Aorta (tissue), 5 donors: ENCODE measurements around the gene ERGIC2. TPM values are rescaled to one million over a fixed set of nuclear protein-coding genes. Genes with fewer than 3 reads are reported as not detected.
"Not testable (repeated sequence)": the region's sequence is repeated elsewhere in the genome, so short reads cannot be mapped to it uniquely, and the experiment has no call there.

Experiments used
- ATAC-seq: fragments of 200-7000 bp; cut with Tn5 transposase; one replicate; pipeline ENCODE4 v1.9.1; 2022; ENCODE audit warnings: moderate library complexity; ENCODE audit not compliant: low FRiP score
- DNase-seq, 2 donors: peaks; one replicate each; pipeline ENCODE4 v3.0.0-alpha.2; 2020
- H3K27ac ChIP-seq, 2 donors: one replicate each; pipeline ENCODE4 v1.5.1; 2013; ENCODE audit warnings: low read length in 2 of 2, mild to moderate bottlenecking in 2 of 2, moderate library complexity in 2 of 2, control low read depth in 1 of 2, inconsistent platforms in 1 of 2, low read depth in 1 of 2
- H3K27me3 ChIP-seq, 2 donors: one replicate each; pipeline ENCODE4 v1.6.1; 2013; ENCODE audit warnings: control low read depth in 1 of 2, low read length in 1 of 2, mild to moderate bottlenecking in 1 of 2, moderate library complexity in 1 of 2; ENCODE audit not compliant: insufficient read depth in 2 of 2, control insufficient read depth in 1 of 2
- H3K36me3 ChIP-seq, 2 donors: one replicate each; pipeline ENCODE4 v1.6.1; 2013; ENCODE audit warnings: control low read depth in 1 of 2, low read length in 1 of 2, mild to moderate bottlenecking in 1 of 2; ENCODE audit not compliant: insufficient read depth in 2 of 2, control insufficient read depth in 1 of 2
- H3K4me1 ChIP-seq, 2 donors: one replicate each; pipeline ENCODE4 v1.6.1; 2013; ENCODE audit warnings: low read length in 2 of 2, control low read depth in 1 of 2, mild to moderate bottlenecking in 1 of 2, moderate library complexity in 1 of 2; ENCODE audit not compliant: insufficient read depth in 2 of 2, control insufficient read depth in 1 of 2
- H3K4me3 ChIP-seq, 2 donors: one replicate each; pipeline ENCODE4 v1.5.1; 2013; ENCODE audit warnings: low read length in 2 of 2, control low read depth in 1 of 2, mild to moderate bottlenecking in 1 of 2
- H3K9me3 ChIP-seq: one replicate; pipeline ENCODE4 v1.6.1; 2013; ENCODE audit warnings: mild to moderate bottlenecking, low read length; ENCODE audit not compliant: control insufficient read depth
- WGBS, 2 donors: extraction: QIAGEN DNeasy Blood & Tissue Kit; methylation state at CpG; one replicate each; pipeline ENCODE4 v1.1.7; 2013; 5-methylcytosine and 5-hydroxymethylcytosine counted together
- intact Hi-C, 2 donors: fragments of 100-400 bp; cut with DNase I; formaldehyde crosslinking; loops; one replicate each; pipeline versions ENCODE4 v1.14.2 to v1.15.0; 2022
- polyA plus RNA-seq, 2 donors: library from polyadenylated mRNA; stranded (reverse); fragments of 200-250 nt; gene quantifications; one replicate each; pipeline ENCODE4 v1.2.3, GENCODE V29; 2013
- total RNA-seq, 2 donors: library from RNA; stranded (reverse); fragmentation: NEBNext Ultra II Directional; extraction: Animal tissue kit (Norgen Biotek cat#: 25700); gene quantifications; one replicate each; pipeline ENCODE4 v1.2.1, GENCODE V29; 2021
- donor health status: healthy with polysubstance abuse.
- donor health status: Bipolar disorder and iron deficiency.
- donor health status: DM: no; HTN: no; CAD: no.
- donor health status: DM: no; HTN: no; CAD: no.
- donor health status: DM: yes; HTN: yes; CAD: no.

The ERGIC2 gene
- total and polyA plus RNA-seq, 4 donors = 63.9 to 118 (median 65.0) TPM

- Histone ChIP-seq H3K27ac (no peak overlapping the region), H3K9me3 (no peaks in the 10 kb centered on the region), H3K27me3 (no peaks in the 10 kb centered on the region), H3K4me1 (no peaks in the 10 kb centered on the region), H3K36me3 (no peaks in the 10 kb centered on the region), H3K4me3 (no peak overlapping the region)
- no peak for ATAC-seq
- 93% methylated on average over 61 to 65 of the region's 65 CpGs for WGBS, 2 donors
- DNase-seq = no peak
- intact Hi-C loops = no loop called here
Observed at GRCh38 chr12:29389295-29389919, 8.4 kb upstream of the ERGIC2 start.

DNA sequence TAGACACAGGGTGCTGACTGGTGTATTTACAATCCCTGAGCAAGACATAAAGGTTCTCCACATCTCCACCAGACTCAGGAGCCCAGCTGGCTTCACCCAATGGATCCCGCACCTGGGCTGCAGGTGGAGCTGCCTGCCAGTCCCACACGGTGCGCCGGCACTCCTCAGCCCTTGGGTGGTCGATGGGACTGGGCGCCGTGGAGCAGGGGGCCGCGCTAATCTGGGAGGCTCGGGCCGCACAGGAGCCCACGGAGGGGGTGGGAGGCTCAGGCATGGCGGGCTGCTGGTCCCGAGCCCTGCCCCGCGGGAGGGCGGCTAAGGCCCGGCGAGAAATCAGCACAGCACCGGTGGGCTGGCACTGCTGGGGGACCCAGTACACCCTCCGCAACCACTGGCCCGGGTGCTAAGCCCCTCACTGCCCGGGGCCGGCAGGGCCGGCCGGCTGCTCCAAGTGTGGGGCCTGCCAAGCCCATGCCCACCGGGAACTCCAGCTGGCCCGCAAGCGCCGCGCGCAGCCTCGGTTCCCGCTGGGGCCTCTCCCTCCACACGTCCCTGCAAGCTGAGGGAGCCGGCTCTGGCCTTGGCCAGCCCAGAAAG is 5.2 kb upstream of the ERGIC2 start:
- DNase-seq, H3K4me1 ChIP-seq, H3K9me3 ChIP-seq, H3K27me3 ChIP-seq, ATAC-seq, intact Hi-C loops, H3K27ac ChIP-seq, H3K4me3 ChIP-seq, H3K36me3 ChIP-seq: not testable (repeated sequence)
- WGBS, 2 donors = 95 to 96% methylated on average over 31 to 36 of the region's 36 CpGs

GRCh38 chr12:29385194-29385593 is 4.2 kb upstream of the ERGIC2 start:
- H3K27ac ChIP-seq, intact Hi-C loops, H3K4me1 ChIP-seq, DNase-seq, H3K36me3 ChIP-seq, H3K9me3 ChIP-seq, ATAC-seq, H3K4me3 ChIP-seq, H3K27me3 ChIP-seq: not testable (repeated sequence)
- WGBS, 2 donors = 93 to 96% methylated on average over 14 to 17 of the region's 17 CpGs

DNA sequence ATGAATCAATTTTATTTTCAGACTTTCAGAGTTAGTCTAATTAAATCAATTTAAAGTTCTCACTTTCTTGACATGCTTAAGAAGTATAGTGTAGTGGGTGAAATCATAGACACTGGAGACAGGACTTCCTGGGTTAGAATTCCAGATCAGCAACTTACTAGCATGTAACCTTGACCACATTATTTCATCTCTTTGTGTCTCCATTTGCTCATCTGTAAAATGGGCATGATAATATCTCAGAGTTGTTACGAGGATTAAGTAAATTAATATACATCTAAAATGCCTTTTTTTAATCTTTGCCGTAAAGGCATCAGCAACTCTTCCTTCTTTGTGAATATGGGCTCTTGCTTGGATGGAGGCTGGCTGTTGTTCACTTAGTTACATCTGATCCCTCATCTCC is 1.3 kb upstream of the ERGIC2 start:
- Histone ChIP-seq H3K9me3 (no peaks in the 10 kb centered on the region), H3K27ac (no peak overlapping the region), H3K4me1 (no peaks in the 10 kb centered on the region), H3K27me3 (no peaks in the 10 kb centered on the region), H3K4me3 (no peak overlapping the region), H3K36me3 (no peaks in the 10 kb centered on the region)
- ATAC-seq (no peak), DNase-seq (no peak)
- WGBS, 2 donors = 97 to 99% methylated on average over 2 of the region's 2 CpGs
- intact Hi-C loops = no loop called here

- Histone ChIP-seq H3K9me3 (no peaks in the 10 kb centered on the region), H3K4me3 (no peak overlapping the region), H3K27me3 (no peaks in the 10 kb centered on the region), H3K4me1 (no peaks in the 10 kb centered on the region), H3K36me3 (no peaks in the 10 kb centered on the region), H3K27ac (no peak overlapping the region)
- intact Hi-C loops = no loop called here
- WGBS, 2 donors = 95 to 98% methylated on average over 2 of the region's 2 CpGs
- no peak for ATAC-seq
- no peak for DNase-seq
Observed at GRCh38 chr12:29376118-29376517, 4.9 kb downstream of the ERGIC2 start.

DNA sequence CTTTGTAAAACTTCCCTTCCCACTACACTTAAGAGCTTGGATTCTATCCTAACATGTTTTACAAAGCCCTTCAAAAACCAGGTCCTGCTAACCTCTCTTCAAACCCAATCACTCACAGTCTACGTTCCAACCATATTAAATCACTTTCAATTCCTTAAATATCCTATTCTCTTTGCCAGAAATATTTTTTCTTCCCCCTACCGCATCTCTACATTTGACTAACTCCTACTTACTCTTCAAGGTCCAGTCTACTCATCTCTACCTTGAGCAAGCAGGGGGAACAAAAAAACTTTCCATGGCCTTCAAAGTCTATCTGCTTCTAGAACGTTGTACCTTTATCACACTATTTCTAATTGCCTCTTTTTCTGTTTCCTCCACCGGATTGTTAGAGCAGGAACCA is 6.1 kb downstream of the ERGIC2 start:
- Histone ChIP-seq H3K27ac (no peak overlapping the region), H3K9me3 (no peaks in the 10 kb centered on the region), H3K36me3 (no peaks in the 10 kb centered on the region), H3K4me3 (no peak overlapping the region), H3K27me3 (no peaks in the 10 kb centered on the region), H3K4me1 (no peaks in the 10 kb centered on the region)
- no peak for DNase-seq
- intact Hi-C loops = no loop called here
- WGBS, 2 donors = 63 to 72% methylated on average over 4 of the region's 4 CpGs
- ATAC-seq = no peak

DNA sequence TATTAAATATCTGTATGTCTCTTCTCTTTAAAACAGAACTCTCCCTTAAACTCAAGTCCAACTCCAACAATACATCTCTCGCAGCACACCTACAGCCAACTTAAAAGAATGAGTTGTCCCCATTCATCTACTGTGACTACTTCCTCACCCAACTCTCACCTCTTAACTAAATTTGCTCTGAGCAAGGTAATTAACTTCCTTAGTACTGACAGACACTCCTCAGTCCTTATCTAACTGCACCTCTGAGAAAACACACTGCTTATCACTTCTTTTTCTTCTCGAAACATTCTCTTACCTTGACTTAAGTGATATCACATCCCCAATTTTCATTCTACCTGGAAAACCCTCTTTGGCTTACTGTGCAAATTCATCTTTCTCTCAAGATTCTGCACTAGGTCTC is 7.0 kb downstream of the ERGIC2 start:
- no peaks in the 10 kb centered on the region for H3K4me1 ChIP-seq
- no peak for DNase-seq
- no peaks in the 10 kb centered on the region for H3K27me3 ChIP-seq
- H3K4me3 ChIP-seq = no peak overlapping the region
- no peaks in the 10 kb centered on the region for H3K36me3 ChIP-seq
- H3K9me3 ChIP-seq = no peaks in the 10 kb centered on the region
- no peak for ATAC-seq
- H3K27ac ChIP-seq = no peak overlapping the region
- intact Hi-C loops = no loop called here
- 96 to 98% methylated on average over 2 of the region's 2 CpGs for WGBS, 2 donors

GRCh38 chr12:29365091-29365490 is 15.9 kb downstream of the ERGIC2 start:
- ATAC-seq = no peak
- Histone ChIP-seq H3K4me1 (no peaks in the 10 kb centered on the region), H3K4me3 (no peak overlapping the region), H3K9me3 (no peaks in the 10 kb centered on the region), H3K27me3 (no peaks in the 10 kb centered on the region), H3K27ac (no peak overlapping the region), H3K36me3 (peaks cover 0 to 3% of the 10 kb centered on the region in 2 donors)
- DNase-seq = no peak
- WGBS, 2 donors = 95 to 97% methylated on average over 2 of the region's 2 CpGs
- intact Hi-C loops = no loop called here

DNA sequence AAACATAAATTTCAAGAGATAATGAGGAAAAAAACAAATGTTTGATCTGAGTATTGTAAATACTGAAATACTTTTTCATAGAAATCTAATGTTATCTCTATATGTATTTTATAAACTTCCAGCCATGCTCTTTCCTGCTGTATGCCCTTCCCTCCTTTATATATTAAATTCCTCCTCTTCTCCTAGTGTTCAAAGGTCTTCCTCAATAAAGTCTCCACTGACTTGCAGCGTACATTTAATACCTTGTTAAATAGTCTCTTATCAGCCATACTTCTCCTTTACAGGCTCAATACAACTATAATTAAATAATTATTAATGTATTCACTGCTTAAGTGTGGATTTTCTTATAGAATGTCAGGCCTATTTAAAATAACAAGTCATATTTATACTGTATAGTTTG is 26.0 kb downstream of the ERGIC2 start:
- H3K4me3 ChIP-seq = no peak overlapping the region
- ATAC-seq (no peak), DNase-seq (no peak)
- H3K9me3 ChIP-seq = no peaks in the 10 kb centered on the region
- intact Hi-C loops = no loop called here
- no peaks in the 10 kb centered on the region for H3K4me1 ChIP-seq
- no peaks in the 10 kb centered on the region for H3K27me3 ChIP-seq
- H3K36me3 ChIP-seq = no peaks in the 10 kb centered on the region
- WGBS, 2 donors = 83 to 90% methylated on average over 1 of the region's 1 CpG
- no peak overlapping the region for H3K27ac ChIP-seq
